Measurements from ENCODE around the gene ABCC1. TPM values are rescaled to one million over a fixed set of nuclear protein-coding genes. Genes with fewer than 3 reads are reported as not detected.
"Not testable (repeated sequence)": the region's sequence is repeated elsewhere in the genome, so short reads cannot be mapped to it uniquely, and the experiment has no call there.

The ABCC1 gene
- total RNA-seq, 1 experiment from 2014 or later: 11.8 TPM

GRCh38 chr16:16158741-16159374 is 209.4 kb downstream of the ABCC1 start:
- no peak for DNase-seq (ENCODE audit: low read depth)

DNA sequence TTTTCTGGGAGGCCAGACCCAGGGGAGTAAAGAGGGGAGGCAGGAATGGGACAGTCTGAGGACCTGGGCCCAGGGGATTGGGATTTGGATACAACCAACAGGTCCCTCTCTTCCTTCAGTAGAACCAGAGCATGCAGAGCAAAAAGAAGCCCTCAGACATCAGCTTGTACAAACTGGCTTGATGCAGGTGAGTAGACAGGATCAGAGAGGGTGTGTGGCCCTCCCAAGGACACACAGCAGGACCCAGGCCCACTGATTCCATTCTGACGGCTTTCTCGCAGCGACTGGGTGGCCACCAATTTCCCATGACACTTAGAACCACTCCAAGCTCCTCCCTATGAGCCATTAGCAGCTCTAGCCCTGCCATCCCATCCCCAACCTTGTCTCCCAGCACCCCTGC is 210.2 kb downstream of the ABCC1 start:
- no peak for DNase-seq (ENCODE audit: low read depth)

- DNase-seq (ENCODE audit: low read depth): no peak
Measured at GRCh38 chr16:16161319-16161718, 211.9 kb downstream of the ABCC1 start.

DNA sequence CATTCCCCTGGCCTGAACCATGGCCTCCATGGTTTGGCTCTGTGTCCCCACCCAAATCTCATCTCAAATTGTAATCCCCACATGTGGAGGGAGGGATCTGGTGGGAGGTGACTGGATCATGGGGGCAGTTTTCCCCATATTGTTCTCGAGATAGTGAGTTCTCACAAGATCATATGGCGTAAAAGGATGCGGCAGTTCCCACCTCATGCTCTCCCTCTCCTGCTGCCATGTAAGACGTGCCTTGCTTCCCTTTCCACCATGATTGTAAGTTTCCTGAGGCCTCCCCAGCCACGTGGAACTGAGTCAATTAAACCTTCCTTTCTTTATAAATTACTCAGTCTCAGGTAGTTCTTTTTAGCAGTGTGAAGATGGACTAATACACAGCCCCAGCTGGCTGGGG is 212.4 kb downstream of the ABCC1 start:
- not testable (repeated sequence) for DNase-seq (ENCODE audit: low read depth)

DNA sequence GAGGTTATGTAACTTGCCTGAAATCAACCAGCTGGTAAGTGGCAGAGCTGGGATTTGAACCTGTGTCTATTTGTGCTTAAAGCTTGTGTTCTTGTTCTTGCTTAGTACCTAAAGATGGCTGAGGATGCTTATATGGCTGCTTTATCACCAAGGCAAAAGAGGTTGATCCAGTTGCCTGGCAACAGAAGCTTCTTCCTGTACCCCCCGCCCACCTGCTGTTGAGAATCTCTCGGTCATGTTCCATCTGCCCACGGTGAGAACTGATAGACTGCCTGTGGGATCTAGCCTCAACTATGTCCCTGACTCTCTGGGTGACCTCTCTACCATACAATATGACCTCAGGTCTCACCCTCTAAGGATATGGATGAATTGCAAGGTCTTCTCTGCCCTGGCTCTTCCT is 213.2 kb downstream of the ABCC1 start:
- no peak for DNase-seq (ENCODE audit: low read depth)

DNA sequence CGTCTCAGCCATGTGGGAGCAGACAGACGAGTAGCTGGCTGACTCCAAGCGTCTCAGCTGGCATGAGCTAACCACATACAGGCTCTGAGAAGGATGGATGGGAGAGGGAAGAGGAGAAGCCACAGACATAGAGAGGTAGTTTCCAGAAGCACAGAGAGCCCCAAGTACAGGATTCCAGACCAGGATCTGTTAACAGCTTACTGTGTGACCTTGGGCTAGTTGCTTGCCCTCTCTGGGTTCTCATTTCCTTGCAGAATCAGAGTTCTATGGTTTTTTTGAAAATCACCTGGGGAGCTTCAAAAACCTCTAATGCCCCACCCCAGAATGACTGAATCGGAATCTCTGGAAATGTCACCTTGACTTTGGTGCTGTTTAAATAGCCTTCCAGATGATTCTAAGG is 213.7 kb downstream of the ABCC1 start:
- DNase-seq (ENCODE audit: low read depth): no peak

- no peak for DNase-seq (ENCODE audit: low read depth)
Measured at GRCh38 chr16:16163571-16163970, 214.2 kb downstream of the ABCC1 start.

- DNase-seq (ENCODE audit: low read depth): no peak
Measured at GRCh38 chr16:16164243-16164642, 214.8 kb downstream of the ABCC1 start.

DNA sequence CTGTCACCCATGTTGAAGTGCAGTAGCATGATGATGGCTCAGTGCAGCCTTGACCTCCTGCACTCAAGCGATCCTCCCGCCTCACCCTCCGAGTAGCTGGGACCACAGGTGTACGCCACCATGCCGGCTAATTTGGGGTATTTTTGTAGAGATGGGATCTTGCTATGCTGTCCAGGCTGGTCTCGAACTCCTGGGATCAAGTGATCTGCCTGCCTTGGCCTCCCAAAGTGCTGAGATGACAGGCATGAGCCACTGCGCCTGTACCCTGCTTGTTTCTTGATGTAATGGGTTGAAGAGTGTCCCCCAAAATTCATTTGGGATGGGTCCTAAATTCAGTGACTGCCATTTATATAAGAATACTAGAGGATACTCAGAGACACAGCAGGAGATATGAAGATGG is 216.7 kb downstream of the ABCC1 start:
- no peak for DNase-seq (ENCODE audit: low read depth)

GRCh38 chr16:16166949-16167348 is 217.5 kb downstream of the ABCC1 start:
- no peak for DNase-seq (ENCODE audit: low read depth)

DNA sequence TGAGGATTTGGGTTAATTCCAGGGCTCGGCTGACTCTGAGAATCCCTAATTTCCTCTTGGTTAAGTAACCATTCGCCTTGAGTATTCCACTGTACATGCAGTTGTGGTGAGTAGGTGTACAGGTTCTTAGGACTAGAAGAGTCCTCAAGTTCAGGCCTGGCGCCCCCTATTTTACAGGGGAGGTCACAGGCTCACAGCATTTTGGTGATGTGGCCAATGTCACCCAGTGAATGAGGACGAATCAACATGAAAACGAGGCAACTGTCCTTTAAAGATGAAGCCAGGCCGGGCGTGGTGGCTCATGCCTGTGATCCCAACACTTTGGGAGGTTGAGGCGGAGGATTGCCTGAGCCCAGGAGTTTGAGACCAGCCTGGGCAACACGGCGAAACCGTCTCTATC is 218.5 kb downstream of the ABCC1 start:
- DNase-seq (ENCODE audit: low read depth): no peak

DNA sequence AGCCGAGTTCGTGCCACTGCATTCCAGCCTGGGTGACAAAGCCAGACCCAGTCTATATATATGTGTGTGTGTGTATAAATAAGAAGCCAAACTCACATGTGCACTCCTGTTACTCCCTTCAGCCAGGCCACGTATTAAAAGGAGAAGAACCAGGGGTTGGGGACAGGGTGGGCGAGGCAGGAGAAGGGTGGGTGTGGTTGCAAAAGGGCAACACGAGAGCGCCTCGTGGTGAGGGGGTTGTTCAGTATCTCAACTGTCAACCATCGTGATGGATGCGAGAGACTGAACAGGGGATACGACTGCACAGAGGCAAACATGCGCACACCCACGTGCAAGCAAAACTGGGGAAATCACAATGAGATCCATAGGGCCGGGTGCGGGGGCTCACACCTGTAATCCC is 219.0 kb downstream of the ABCC1 start:
- DNase-seq (ENCODE audit: low read depth): no peak

GRCh38 chr16:16169615-16170014 is 220.2 kb downstream of the ABCC1 start:
- no peak for DNase-seq (ENCODE audit: low read depth)

DNA sequence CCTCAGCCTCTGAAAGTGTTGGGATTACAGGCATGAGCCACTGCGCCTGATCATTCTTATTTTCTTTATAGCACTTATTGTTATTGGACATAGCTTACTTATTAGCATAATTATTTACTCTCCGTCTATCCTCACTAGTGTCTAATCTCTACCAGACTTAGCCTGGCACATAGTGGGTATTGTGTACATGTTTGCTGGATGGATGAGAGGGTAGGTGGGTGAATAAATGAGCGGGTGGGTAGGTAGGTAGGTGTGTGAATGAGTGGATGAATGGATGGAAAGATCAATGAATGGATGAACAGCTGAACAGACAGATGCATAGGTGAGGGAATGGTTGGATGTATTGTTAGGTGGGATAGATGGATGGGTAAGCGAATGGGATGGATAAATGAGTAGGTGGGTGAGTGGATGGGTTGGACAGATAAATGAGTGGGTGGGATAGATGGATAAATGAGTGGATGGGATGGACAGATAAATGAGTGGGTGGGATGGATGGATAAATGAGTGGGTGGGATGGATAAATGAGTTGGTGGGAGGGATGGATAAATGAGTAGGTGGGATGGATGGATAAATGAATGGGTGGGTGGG is 222.0 kb downstream of the ABCC1 start:
- DNase-seq (ENCODE audit: low read depth): no peak

DNA sequence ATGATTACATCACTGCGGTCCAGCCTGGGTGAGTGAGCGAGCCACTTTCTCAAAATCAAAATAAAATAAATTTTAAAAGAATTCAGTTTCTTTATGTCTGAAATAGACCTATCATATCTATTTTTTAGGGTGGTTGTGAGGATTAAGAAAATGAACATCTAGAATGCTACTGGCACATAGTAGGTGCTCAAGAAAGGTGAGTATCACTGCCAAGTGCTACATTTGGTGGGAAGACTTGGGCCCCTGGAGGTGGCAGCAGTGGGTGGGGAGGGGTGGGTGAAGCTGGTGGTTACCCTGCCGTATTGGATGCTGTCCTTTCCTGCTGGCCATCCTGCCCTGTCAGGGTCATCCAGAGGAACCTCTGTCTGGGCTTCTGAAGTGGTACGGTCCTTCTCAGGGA is 223.6 kb downstream of the ABCC1 start:
- no peak for DNase-seq (ENCODE audit: low read depth)

GRCh38 chr16:16175296-16175695 is 225.9 kb downstream of the ABCC1 start:
- no peak for DNase-seq (ENCODE audit: low read depth)

GRCh38 chr16:16176328-16176727 is 226.9 kb downstream of the ABCC1 start:
- DNase-seq (ENCODE audit: low read depth): no peak

DNA sequence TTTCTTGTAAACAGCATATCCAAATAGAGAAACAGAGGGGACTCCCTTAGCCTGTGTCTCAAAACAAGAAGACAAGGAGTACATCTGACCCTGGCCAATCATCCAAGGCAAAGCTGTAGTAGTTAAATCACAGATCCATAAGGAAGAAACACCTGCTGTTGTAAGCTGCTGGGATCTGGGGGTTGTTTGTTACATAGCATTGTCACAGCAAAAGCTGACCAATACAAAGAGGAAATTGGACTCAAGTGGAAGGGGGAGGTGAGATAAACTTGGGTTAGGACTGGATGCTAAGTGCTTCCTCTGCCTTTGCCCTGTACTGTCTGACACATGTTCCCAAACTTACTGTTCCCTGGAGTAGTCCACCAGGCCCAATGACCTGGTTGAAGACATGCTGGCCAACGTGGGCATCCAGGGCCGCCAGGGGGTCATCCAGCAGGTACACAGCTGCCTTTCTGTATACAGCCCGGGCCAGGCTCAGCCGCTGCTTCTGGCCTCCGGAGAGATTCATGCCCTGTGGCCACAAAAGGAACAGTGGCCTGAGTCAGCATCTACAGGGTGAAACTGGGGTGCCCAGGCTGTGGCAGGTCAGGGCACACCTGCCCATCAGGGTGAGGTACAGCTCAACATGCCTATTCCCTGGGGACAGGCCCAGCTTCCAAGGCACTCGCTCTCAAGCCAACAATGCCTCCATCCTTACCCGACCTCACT is 229.2 kb downstream of the ABCC1 start:
- DNase-seq (ENCODE audit: low read depth): no peak

- not testable (repeated sequence) for DNase-seq (ENCODE audit: low read depth)
Measured at GRCh38 chr16:16181748-16182147, 232.3 kb downstream of the ABCC1 start.

DNA sequence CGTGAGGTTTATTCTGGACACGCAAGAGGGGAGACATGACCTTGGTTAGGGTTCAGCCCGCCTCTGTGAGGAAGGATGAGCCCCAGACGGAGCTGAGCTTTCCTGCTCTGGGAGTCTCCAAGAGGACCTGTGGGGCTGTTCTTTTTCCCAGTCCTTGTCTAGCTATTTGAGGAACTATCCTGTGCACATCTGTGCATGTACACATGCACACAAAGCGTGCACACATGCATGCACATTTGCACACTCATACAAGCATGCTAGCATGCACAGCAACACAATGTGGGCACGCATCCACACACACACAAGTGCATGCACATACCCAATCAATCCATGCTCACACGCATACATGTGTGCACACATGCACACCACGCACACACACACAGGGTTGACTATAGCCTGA is 233.5 kb downstream of the ABCC1 start:
- no peak for DNase-seq (ENCODE audit: low read depth)

DNA sequence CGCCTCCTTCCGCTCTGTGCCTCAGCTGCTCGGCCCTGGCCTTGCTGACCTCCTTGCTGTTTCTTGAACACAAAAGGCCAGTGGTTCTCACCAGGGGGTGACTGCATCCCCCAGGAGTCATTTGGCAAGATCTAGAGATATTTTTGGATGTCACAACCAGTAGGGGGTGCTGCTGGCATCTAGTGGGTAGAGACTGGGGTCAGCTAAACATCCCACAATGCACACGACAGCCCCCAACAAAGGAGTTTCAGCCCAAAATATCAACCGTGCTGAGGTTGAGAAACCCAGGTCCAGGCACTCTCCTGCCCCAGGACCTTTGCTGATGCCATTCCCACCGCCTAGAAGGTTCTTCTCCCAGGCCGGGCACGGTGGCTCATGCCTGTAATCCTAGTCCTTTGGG is 234.1 kb downstream of the ABCC1 start:
- DNase-seq (ENCODE audit: low read depth): no peak

GRCh38 chr16:16184594-16184993 is 235.2 kb downstream of the ABCC1 start:
- DNase-seq (ENCODE audit: low read depth): no peak

- no peak for DNase-seq (ENCODE audit: low read depth)
Measured at GRCh38 chr16:16185095-16185494, 235.7 kb downstream of the ABCC1 start.
